WTC11 (cell line): ENCODE results near the gene ZNF212. TPM values are rescaled to one million over a fixed set of nuclear protein-coding genes. Genes with fewer than 3 reads are reported as not detected.

Experiments used
- ATAC-seq: fragments of 200-7000 bp; cut with Tn5 transposase; 2 replicates; pipeline ENCODE4 v1.10.0; 2021; ENCODE audit warnings: mild to moderate bottlenecking, moderate library complexity
- CTCF ChIA-PET: fragments of 300-600 bp; sonication (Branson Sonifier 250); formaldehyde crosslinking; loops from one replicate; lab custom pipeline; 2021; ENCODE audit warnings: antibody characterized with exemption; lab: Charles Lee
- POLR2A ChIA-PET: fragments of 350-600 bp; sonication (Branson Sonifier 250); formaldehyde crosslinking; loops from one replicate; lab custom pipeline; 2021; ENCODE audit warnings: antibody characterized with exemption; lab: Charles Lee
- DNase-seq: peaks from one replicate; pipeline ENCODE4 v3.0.0; 2021; ENCODE audit warnings: low spot score
- H3K27ac Mint-ChIP-seq: 2 replicates; pipeline ENCODE4 v1.8.0; 2021; ENCODE audit warnings: mixed read lengths
- H3K27me3 Mint-ChIP-seq: 2 replicates; pipeline ENCODE4 v1.8.0; 2021; ENCODE audit warnings: low read depth, mild to moderate bottlenecking, moderate library complexity, mixed read lengths
- H3K36me3 Mint-ChIP-seq: 2 replicates; pipeline ENCODE4 v1.8.0; 2021; ENCODE audit warnings: mixed read lengths
- H3K4me1 Mint-ChIP-seq: 2 replicates; pipeline ENCODE4 v1.8.0; 2022; ENCODE audit warnings: mixed read lengths
- H3K4me3 Mint-ChIP-seq: 2 replicates; pipeline ENCODE4 v1.8.0; 2021; ENCODE audit warnings: mild to moderate bottlenecking, moderate library complexity, mixed read lengths
- H3K9me3 Mint-ChIP-seq: 2 replicates; pipeline ENCODE4 v1.8.0; 2021; ENCODE audit warnings: mixed read lengths
- ATF1 ChIP-seq: sonication (generic); formaldehyde crosslinking; IDR thresholded peaks from 2 replicates; pipeline ENCODE4 v1.8.1; 2023; ENCODE audit warnings: mild to moderate bottlenecking, moderate library complexity, missing genetic modification reagents
- EMX1 ChIP-seq: fragments of 250-450 bp; sonication (Bioruptor Pico); IDR thresholded peaks from 2 replicates; pipeline ENCODE4 v1.8.0; 2021; ENCODE audit warnings: mild to moderate bottlenecking
- ETV6 ChIP-seq: sonication (generic); formaldehyde crosslinking; IDR thresholded peaks from 2 replicates; pipeline ENCODE4 v1.8.1; 2022; ENCODE audit warnings: mild to moderate bottlenecking, missing genetic modification reagents
- JAZF1 ChIP-seq: fragments of 250-450 bp; sonication (Bioruptor Pico); IDR thresholded peaks from 2 replicates; pipeline ENCODE4 v1.9.0; 2021; ENCODE audit warnings: moderate library complexity, mild to moderate bottlenecking, inconsistent platforms
- KAT7 ChIP-seq: sonication (generic); formaldehyde crosslinking; IDR thresholded peaks from 2 replicates; pipeline ENCODE4 v1.8.1; 2023; ENCODE audit warnings: missing genetic modification reagents, mild to moderate bottlenecking, borderline replicate concordance
- NFATC4 ChIP-seq: fragments of 250-450 bp; sonication (Bioruptor Pico); IDR thresholded peaks from 2 replicates; pipeline ENCODE4 v1.9.0; 2021; ENCODE audit warnings: mild to moderate bottlenecking
- NR2C2 ChIP-seq: sonication (generic); formaldehyde crosslinking; IDR thresholded peaks from 2 replicates; pipeline ENCODE4 v1.8.0; 2022; ENCODE audit warnings: mild to moderate bottlenecking, missing genetic modification reagents
- SP1 ChIP-seq: sonication (generic); formaldehyde crosslinking; conservative IDR thresholded peaks from 2 replicates; pipeline ENCODE4 v1.8.1; 2022; ENCODE audit warnings: missing genetic modification reagents
- ZNF138 ChIP-seq: sonication (generic); formaldehyde crosslinking; conservative IDR thresholded peaks from 2 replicates; pipeline ENCODE4 v1.8.1; 2022; ENCODE audit warnings: mild to moderate bottlenecking, moderate library complexity, missing genetic modification reagents
- ZNF416 ChIP-seq: fragments of 250-450 bp; sonication (Bioruptor Pico); IDR thresholded peaks from 2 replicates; pipeline ENCODE4 v1.9.0; 2021; ENCODE audit warnings: mild to moderate bottlenecking, inconsistent platforms
- ZNF671 ChIP-seq: fragments of 250-450 bp; sonication (Bioruptor Pico); IDR thresholded peaks from 2 replicates; pipeline ENCODE4 v1.8.0; 2021; ENCODE audit warnings: mild to moderate bottlenecking
- total RNA-seq: library from RNA; stranded (reverse); gene quantifications from 3 replicates; pipeline ENCODE4 v1.2.3, GENCODE V29; 2021
- TF ChIP-seq, protein P1 (sequence below): sonication (generic); formaldehyde crosslinking; IDR thresholded peaks from 2 replicates; pipeline ENCODE4 v1.8.1; 2022; ENCODE audit warnings: low read depth, mild to moderate bottlenecking, moderate library complexity, missing genetic modification reagents, borderline replicate concordance
- TF ChIP-seq, protein P2 (sequence below): sonication (generic); formaldehyde crosslinking; IDR thresholded peaks from 2 replicates; pipeline ENCODE4 v1.8.0; 2023; ENCODE audit warnings: missing genetic modification reagents
- TF ChIP-seq, protein P3 (sequence below): sonication (generic); formaldehyde crosslinking; IDR thresholded peaks from 2 replicates; pipeline ENCODE4 v1.8.1; 2022; ENCODE audit warnings: mild to moderate bottlenecking, missing genetic modification reagents, moderate library complexity, borderline replicate concordance
- TF ChIP-seq, protein P4 (sequence below): sonication (generic); formaldehyde crosslinking; IDR thresholded peaks from 2 replicates; pipeline ENCODE4 v1.8.0; 2022; ENCODE audit warnings: mild to moderate bottlenecking, missing genetic modification reagents
- TF ChIP-seq, protein P5 (sequence below): sonication (generic); formaldehyde crosslinking; IDR thresholded peaks from 2 replicates; pipeline ENCODE4 v1.8.1; 2023; ENCODE audit warnings: mild to moderate bottlenecking, missing genetic modification reagents
- TF ChIP-seq, protein P6 (sequence below): sonication (generic); formaldehyde crosslinking; IDR thresholded peaks from 2 replicates; pipeline ENCODE4 v1.8.0; 2022; ENCODE audit warnings: mild to moderate bottlenecking, missing genetic modification reagents
- TF ChIP-seq, protein P7 (sequence below): sonication (generic); formaldehyde crosslinking; IDR thresholded peaks from 2 replicates; pipeline ENCODE4 v1.8.1; 2023; ENCODE audit warnings: mild to moderate bottlenecking, missing genetic modification reagents, moderate library complexity

Gene ZNF212
- total RNA-seq, 1 experiment from 2014 or later, result 23.0 TPM

DNA sequence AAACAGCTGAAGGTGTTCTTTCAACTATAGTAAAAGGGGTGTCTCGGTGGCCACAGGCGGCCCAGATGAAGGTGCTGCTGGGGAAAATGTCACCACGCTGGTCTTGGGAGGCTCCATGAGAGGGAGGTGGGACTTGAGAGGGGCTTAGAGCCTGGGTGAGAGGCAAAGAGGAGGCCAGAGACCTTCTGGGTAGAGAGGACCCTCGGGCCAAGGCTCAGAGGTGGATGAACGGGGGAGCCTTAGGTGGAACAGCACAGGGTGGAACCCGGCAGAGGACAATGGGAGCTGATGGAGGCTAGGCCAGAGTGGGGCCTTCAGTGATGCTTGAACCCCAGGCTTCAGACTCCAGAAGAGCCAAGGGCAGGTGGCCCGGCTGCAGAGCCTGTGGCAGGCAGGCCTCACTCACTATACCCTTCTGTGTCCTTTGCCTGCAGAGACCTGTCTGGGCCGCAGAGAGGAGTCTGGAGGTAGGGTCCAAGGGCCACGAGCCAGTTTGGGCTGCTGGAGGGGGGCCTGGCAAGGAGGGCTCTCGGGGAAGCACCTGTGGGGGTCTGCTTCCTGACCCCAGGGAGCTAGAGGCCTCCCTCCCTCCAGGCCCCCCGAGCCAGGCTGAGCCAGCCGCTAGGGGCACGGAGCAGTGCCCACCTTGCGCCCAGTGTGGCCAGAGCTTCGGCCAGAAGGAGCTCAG, 54.6 kb downstream of the ZNF212 start:
- POLR2A ChIA-PET, result no interaction called here

DNA sequence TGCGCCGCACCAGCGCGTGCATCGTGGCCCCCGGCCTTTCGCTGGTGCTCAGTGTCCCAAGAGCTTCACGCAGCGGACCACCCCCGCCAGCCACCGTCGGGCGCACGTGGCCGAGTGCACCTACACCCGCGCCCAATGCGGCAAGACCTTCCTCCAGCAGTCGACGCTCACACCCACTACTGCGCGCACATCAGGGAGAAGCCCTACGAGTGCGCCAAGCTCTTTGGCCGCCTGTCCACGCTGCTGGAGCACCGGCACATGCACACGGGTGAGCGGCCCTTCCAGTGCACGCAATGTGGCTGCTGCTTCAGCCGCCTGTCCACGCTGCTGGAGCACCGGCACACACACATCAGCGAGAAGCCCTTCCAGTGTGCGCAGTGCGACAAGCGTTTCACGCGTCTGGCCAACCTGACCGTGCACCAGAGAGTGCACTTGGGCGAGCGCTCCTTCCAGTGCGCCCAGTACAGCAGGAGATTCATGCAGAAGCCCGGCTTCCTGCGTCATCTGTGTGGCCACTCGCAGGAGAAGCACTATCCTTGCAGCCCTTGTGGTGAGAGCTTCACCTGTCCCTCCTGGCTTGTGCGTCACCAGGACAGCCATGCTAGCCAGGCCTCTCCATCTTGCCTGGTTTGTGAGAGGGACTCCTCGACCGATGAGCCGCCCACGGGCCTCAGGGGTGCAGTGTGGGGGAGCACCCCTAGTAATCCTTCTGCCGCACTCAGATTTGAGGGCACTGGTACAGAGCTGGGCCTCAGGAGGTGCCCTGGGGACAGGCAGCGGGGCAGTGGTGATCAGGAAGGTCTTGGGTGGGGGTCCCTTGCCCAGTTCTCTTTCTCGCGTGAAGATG, 55.4 kb downstream of the ZNF212 start:
- Mint-ChIP-seq H3K4me1 (no peaks in the 10 kb centered on the region), H3K27ac (no peak overlapping the region), H3K36me3 (peaks cover 10% of the 10 kb centered on the region), H3K27me3 (peaks cover under 1% of the 10 kb centered on the region; the same call in 1 of the 2 replicates), H3K9me3 (peaks cover 14% of the 10 kb centered on the region), H3K4me3 (no peak overlapping the region)
- POLR2A ChIA-PET, result no interaction called here
- ATAC-seq, result no peak
- TF ChIP-seq, protein P1, sequence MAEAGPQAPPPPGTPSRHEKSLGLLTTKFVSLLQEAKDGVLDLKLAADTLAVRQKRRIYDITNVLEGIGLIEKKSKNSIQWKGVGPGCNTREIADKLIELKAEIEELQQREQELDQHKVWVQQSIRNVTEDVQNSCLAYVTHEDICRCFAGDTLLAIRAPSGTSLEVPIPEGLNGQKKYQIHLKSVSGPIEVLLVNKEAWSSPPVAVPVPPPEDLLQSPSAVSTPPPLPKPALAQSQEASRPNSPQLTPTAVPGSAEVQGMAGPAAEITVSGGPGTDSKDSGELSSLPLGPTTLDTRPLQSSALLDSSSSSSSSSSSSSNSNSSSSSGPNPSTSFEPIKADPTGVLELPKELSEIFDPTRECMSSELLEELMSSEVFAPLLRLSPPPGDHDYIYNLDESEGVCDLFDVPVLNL (CRISPR knock-in tag), result no peak
- TF ChIP-seq ETV6 (CRISPR knock-in tag) (no peak), ZNF138 (CRISPR knock-in tag) (no peak), EMX1 (CRISPR knock-in tag) (no peak), ZNF671 (CRISPR knock-in tag) (no peak), ATF1 (no peak), JAZF1 (CRISPR knock-in tag) (no peak), SP1 (CRISPR knock-in tag) (no peak), NR2C2 (CRISPR knock-in tag) (no peak), KAT7 (no peak)
- TF ChIP-seq, protein P2, sequence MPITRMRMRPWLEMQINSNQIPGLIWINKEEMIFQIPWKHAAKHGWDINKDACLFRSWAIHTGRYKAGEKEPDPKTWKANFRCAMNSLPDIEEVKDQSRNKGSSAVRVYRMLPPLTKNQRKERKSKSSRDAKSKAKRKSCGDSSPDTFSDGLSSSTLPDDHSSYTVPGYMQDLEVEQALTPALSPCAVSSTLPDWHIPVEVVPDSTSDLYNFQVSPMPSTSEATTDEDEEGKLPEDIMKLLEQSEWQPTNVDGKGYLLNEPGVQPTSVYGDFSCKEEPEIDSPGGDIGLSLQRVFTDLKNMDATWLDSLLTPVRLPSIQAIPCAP, result no peak
- TF ChIP-seq, protein P3, sequence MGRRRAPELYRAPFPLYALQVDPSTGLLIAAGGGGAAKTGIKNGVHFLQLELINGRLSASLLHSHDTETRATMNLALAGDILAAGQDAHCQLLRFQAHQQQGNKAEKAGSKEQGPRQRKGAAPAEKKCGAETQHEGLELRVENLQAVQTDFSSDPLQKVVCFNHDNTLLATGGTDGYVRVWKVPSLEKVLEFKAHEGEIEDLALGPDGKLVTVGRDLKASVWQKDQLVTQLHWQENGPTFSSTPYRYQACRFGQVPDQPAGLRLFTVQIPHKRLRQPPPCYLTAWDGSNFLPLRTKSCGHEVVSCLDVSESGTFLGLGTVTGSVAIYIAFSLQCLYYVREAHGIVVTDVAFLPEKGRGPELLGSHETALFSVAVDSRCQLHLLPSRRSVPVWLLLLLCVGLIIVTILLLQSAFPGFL, result no peak
- TF ChIP-seq, protein P4, sequence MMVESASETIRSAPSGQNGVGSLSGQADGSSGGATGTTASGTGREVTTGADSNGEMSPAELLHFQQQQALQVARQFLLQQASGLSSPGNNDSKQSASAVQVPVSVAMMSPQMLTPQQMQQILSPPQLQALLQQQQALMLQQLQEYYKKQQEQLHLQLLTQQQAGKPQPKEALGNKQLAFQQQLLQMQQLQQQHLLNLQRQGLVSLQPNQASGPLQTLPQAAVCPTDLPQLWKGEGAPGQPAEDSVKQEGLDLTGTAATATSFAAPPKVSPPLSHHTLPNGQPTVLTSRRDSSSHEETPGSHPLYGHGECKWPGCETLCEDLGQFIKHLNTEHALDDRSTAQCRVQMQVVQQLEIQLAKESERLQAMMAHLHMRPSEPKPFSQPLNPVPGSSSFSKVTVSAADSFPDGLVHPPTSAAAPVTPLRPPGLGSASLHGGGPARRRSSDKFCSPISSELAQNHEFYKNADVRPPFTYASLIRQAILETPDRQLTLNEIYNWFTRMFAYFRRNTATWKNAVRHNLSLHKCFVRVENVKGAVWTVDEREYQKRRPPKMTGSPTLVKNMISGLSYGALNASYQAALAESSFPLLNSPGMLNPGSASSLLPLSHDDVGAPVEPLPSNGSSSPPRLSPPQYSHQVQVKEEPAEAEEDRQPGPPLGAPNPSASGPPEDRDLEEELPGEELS, result no peak
- TF ChIP-seq, protein P5, sequence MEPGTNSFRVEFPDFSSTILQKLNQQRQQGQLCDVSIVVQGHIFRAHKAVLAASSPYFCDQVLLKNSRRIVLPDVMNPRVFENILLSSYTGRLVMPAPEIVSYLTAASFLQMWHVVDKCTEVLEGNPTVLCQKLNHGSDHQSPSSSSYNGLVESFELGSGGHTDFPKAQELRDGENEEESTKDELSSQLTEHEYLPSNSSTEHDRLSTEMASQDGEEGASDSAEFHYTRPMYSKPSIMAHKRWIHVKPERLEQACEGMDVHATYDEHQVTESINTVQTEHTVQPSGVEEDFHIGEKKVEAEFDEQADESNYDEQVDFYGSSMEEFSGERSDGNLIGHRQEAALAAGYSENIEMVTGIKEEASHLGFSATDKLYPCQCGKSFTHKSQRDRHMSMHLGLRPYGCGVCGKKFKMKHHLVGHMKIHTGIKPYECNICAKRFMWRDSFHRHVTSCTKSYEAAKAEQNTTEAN, result no peak
- TF ChIP-seq, protein P6, sequence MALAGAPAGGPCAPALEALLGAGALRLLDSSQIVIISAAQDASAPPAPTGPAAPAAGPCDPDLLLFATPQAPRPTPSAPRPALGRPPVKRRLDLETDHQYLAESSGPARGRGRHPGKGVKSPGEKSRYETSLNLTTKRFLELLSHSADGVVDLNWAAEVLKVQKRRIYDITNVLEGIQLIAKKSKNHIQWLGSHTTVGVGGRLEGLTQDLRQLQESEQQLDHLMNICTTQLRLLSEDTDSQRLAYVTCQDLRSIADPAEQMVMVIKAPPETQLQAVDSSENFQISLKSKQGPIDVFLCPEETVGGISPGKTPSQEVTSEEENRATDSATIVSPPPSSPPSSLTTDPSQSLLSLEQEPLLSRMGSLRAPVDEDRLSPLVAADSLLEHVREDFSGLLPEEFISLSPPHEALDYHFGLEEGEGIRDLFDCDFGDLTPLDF (CRISPR knock-in tag), result no peak
- TF ChIP-seq, protein P7, sequence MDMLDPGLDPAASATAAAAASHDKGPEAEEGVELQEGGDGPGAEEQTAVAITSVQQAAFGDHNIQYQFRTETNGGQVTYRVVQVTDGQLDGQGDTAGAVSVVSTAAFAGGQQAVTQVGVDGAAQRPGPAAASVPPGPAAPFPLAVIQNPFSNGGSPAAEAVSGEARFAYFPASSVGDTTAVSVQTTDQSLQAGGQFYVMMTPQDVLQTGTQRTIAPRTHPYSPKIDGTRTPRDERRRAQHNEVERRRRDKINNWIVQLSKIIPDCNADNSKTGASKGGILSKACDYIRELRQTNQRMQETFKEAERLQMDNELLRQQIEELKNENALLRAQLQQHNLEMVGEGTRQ, result no peak
- CTCF ChIA-PET, result interaction anchor here (0.9 to 1.0 kb wide), 2 partner anchors 10 to 23 kb away, joined by 3 read pairs; no protein-coding TSS in a partner anchor
- DNase-seq, result no peak

More for the DNA sequence above, 54.6 kb downstream of the ZNF212 start:
- TF ChIP-seq, protein P2, result no peak
- TF ChIP-seq NFATC4 (CRISPR knock-in tag) (no peak), SP1 (CRISPR knock-in tag) (no peak), KAT7 (no peak), ETV6 (CRISPR knock-in tag) (no peak), ZNF416 (no peak)
- TF ChIP-seq, all 79 proteins: peak for 0
- ATAC-seq (no peak), DNase-seq (no peak)
- H3K36me3 Mint-ChIP-seq, result peaks cover 10% of the 10 kb centered on the region
- H3K27ac Mint-ChIP-seq, result peak overlapping the region; percentile 66; the same call in 1 of the 2 replicates
- H3K4me1 Mint-ChIP-seq, result no peaks in the 10 kb centered on the region
- no peaks in the 10 kb centered on the region; the same call in 1 of the 2 replicates for H3K27me3 Mint-ChIP-seq
- CTCF ChIA-PET, result interaction anchor here (0.9 to 1.0 kb wide), 2 partner anchors 9 to 24 kb away, joined by 3 read pairs; no protein-coding TSS in a partner anchor
- H3K9me3 Mint-ChIP-seq, result peaks cover 13% of the 10 kb centered on the region
- H3K4me3 Mint-ChIP-seq, result no peak overlapping the region
